ENCODE data around the gene CDH8.

Gene CDH8

DNA sequence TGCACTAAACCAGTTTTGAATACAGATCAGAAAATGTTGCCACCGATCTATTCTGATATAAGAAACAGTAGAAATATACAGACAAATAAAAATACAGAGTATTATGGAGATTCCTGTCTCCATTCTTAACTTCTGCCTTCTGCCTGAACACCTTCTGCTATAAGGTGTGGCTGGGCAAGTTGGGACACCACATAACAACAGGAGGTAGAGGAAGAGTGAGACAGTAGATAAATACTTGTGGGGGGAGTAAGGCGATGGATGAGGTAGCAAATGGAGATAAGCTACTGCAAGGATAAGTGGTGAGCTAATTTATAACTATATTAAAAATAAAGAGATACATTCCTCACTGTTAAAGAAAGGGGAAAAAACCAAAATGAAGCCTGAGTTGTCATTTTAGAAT is 143.7 kb downstream of the CDH8 start:
- no peak overlapping the region for H3K4me3 Mint-ChIP-seq
- H3K27ac Mint-ChIP-seq: no peak overlapping the region
- DNase-seq (ENCODE audit: low spot score): no peak
- H3K27me3 Mint-ChIP-seq (ENCODE audit: low read depth): no peaks in the 10 kb centered on the region
- no peaks in the 10 kb centered on the region for H3K4me1 Mint-ChIP-seq (ENCODE audit: low read depth)
- no peaks in the 10 kb centered on the region for H3K36me3 Mint-ChIP-seq (ENCODE audit: low read depth)
- H3K9me3 Mint-ChIP-seq: peaks cover 38% of the 10 kb centered on the region

DNA sequence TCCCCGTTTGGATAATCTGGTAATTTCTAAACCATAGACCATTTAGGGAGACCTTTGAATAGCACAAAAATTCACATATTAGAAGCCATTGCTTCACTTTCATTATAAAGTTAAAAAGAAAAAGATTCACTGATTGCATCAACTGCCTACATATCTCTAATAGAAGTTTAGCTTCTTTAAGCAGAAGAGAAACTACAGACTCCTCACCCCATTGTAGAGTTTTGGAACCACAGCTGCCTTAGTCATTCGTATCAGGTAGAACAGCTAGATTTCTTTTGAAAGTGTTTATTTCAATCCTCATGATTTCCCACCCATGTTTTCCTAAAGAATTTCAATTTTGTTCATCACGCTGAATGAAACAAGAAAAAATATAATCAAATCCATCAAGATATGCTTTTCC is 144.8 kb downstream of the CDH8 start:
- H3K36me3 Mint-ChIP-seq (ENCODE audit: low read depth): no peaks in the 10 kb centered on the region
- DNase-seq (ENCODE audit: low spot score): no peak
- peaks cover 46% of the 10 kb centered on the region for H3K9me3 Mint-ChIP-seq
- no peaks in the 10 kb centered on the region for H3K27me3 Mint-ChIP-seq (ENCODE audit: low read depth)
- no peaks in the 10 kb centered on the region for H3K4me1 Mint-ChIP-seq (ENCODE audit: low read depth)
- no peak overlapping the region for H3K27ac Mint-ChIP-seq
- no peak overlapping the region for H3K4me3 Mint-ChIP-seq

DNA sequence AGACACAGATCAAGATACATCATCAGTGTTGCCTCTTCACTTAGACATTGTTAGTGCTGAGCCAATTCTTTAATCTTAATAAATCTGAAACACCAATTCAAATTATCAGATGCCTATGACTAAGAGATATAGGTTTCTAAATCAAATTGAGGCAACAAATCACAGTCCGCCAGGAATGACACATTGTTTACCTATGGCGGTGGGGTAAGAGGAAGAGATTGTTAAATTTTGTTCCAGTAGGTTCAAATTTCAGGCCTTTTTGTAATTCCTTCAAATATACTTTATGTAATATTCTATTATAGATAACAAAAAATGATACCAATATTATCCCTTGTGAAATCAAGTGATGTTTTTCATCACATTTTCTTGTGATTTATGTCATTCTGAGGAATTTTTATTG is 145.9 kb downstream of the CDH8 start:
- Mint-ChIP-seq H3K9me3 (peaks cover 46% of the 10 kb centered on the region), H3K27ac (no peak overlapping the region), H3K27me3 (ENCODE audit: low read depth) (no peaks in the 10 kb centered on the region), H3K4me3 (no peak overlapping the region), H3K4me1 (ENCODE audit: low read depth) (no peaks in the 10 kb centered on the region), H3K36me3 (ENCODE audit: low read depth) (no peaks in the 10 kb centered on the region)
- no peak for DNase-seq (ENCODE audit: low spot score)

DNA sequence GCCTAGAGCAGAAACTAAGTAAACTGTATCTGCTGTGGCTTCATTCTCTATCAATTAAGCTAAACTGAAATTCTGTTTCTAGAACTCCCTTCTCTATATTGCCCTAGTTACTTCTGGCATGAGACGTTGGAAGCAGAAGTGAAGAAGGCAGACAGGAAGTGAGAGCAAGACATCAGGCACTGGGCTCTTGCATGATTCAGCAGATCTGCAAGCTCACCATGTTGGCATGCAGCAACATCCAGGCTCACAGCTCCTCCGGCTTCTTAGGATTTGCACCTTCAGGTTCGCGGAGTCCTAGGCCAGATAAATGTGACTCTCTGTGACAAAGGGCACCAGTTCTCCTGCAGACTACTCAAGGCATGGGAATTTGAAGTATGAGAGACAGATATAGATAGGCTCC is 148.3 kb downstream of the CDH8 start:
- no peak overlapping the region for H3K27ac Mint-ChIP-seq
- H3K4me3 Mint-ChIP-seq: no peak overlapping the region
- no peak for DNase-seq (ENCODE audit: low spot score)
- H3K4me1 Mint-ChIP-seq (ENCODE audit: low read depth): no peaks in the 10 kb centered on the region
- no peaks in the 10 kb centered on the region for H3K27me3 Mint-ChIP-seq (ENCODE audit: low read depth)
- H3K9me3 Mint-ChIP-seq: peaks cover 36% of the 10 kb centered on the region
- no peaks in the 10 kb centered on the region for H3K36me3 Mint-ChIP-seq (ENCODE audit: low read depth)

DNA sequence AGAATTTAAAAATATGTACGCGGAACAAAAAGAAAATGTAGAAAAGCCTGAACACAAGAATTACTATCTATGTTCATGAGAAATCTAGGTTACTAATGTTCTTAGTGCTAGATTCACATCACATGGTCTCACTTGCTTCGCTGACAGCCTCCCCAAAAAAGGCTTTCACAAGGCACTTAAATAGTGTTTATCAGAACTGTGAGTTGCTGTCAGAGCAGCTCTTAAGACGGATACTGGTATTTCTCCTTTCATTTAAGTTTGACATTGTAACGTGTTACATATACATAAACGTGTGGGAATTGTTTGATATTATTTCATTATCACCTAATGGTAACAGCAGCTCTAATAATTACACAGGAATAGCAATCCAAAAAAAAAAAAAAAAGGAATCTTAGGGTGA is 150.9 kb downstream of the CDH8 start:
- Mint-ChIP-seq H3K4me3 (no peak overlapping the region), H3K27ac (no peak overlapping the region), H3K4me1 (ENCODE audit: low read depth) (no peaks in the 10 kb centered on the region), H3K36me3 (ENCODE audit: low read depth) (no peaks in the 10 kb centered on the region), H3K9me3 (peaks cover 51% of the 10 kb centered on the region), H3K27me3 (ENCODE audit: low read depth) (no peaks in the 10 kb centered on the region)
- no peak for DNase-seq (ENCODE audit: low spot score)

DNA sequence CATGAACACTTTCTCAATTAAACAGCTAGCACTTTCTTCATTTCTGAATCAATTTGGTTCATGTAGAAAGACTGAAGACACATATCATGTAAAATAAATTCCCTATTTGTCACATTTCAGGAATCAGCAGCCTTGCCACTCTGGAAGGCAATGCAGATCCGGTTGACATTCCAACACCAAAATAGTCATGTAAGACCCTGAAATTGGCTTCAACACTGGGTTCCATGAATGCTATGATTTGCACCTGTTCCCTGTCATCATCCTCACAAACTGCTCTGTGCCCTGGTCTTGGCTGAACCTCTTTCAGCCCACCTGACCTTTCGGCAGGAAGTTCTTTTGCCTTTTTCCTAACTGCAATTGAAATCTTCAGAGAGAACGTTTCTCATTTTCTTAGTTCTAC is 156.9 kb downstream of the CDH8 start:
- H3K4me1 Mint-ChIP-seq (ENCODE audit: low read depth): no peaks in the 10 kb centered on the region
- DNase-seq (ENCODE audit: low spot score): no peak
- no peaks in the 10 kb centered on the region for H3K36me3 Mint-ChIP-seq (ENCODE audit: low read depth)
- H3K4me3 Mint-ChIP-seq: no peak overlapping the region
- H3K27ac Mint-ChIP-seq: no peak overlapping the region
- H3K27me3 Mint-ChIP-seq (ENCODE audit: low read depth): no peaks in the 10 kb centered on the region
- peaks cover 50% of the 10 kb centered on the region for H3K9me3 Mint-ChIP-seq

DNA sequence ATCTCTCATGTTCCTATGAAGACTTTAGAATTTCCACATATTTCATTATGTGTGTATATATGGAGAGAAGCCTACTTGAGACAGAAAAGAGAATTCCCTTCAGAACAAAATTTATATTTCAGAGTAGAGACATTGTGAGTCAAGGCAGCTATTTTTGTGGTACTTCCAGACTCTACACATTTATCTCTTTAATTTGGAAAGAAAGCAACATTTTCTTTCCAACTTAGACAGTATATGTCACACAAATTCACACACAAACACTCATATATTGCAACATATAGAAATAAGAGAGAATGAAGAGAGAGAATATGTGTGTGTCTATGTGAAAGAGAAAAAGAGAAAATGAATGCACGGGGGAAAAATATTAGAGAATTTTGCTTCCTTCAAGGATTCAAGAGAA is 158.8 kb downstream of the CDH8 start:
- H3K4me1 Mint-ChIP-seq (ENCODE audit: low read depth): no peaks in the 10 kb centered on the region
- no peak overlapping the region for H3K4me3 Mint-ChIP-seq
- no peak for DNase-seq (ENCODE audit: low spot score)
- H3K36me3 Mint-ChIP-seq (ENCODE audit: low read depth): no peaks in the 10 kb centered on the region
- H3K27me3 Mint-ChIP-seq (ENCODE audit: low read depth): no peaks in the 10 kb centered on the region
- peaks cover 42% of the 10 kb centered on the region for H3K9me3 Mint-ChIP-seq
- no peak overlapping the region for H3K27ac Mint-ChIP-seq

DNA sequence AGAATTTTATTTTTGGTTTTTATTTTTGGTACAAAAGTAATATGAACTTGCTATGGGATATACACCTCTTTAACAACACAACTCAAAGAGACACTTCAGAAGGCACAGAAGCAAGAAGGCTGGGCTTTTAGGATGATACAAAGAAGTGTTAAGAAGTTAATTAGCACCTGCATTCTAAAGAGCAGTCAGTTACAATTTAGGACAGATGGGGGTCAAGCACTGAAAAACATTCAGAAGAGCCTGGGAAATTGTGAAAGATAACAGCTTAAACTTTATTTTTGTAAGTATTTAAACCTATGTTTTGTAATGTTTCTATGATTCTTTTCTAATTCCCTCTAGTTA is 163.5 kb downstream of the CDH8 start:
- H3K36me3 Mint-ChIP-seq (ENCODE audit: low read depth): no peaks in the 10 kb centered on the region
- no peak overlapping the region for H3K4me3 Mint-ChIP-seq
- no peak for DNase-seq (ENCODE audit: low spot score)
- H3K9me3 Mint-ChIP-seq: peaks cover 34% of the 10 kb centered on the region
- H3K4me1 Mint-ChIP-seq (ENCODE audit: low read depth): no peaks in the 10 kb centered on the region
- H3K27me3 Mint-ChIP-seq (ENCODE audit: low read depth): no peaks in the 10 kb centered on the region
- no peak overlapping the region for H3K27ac Mint-ChIP-seq

DNA sequence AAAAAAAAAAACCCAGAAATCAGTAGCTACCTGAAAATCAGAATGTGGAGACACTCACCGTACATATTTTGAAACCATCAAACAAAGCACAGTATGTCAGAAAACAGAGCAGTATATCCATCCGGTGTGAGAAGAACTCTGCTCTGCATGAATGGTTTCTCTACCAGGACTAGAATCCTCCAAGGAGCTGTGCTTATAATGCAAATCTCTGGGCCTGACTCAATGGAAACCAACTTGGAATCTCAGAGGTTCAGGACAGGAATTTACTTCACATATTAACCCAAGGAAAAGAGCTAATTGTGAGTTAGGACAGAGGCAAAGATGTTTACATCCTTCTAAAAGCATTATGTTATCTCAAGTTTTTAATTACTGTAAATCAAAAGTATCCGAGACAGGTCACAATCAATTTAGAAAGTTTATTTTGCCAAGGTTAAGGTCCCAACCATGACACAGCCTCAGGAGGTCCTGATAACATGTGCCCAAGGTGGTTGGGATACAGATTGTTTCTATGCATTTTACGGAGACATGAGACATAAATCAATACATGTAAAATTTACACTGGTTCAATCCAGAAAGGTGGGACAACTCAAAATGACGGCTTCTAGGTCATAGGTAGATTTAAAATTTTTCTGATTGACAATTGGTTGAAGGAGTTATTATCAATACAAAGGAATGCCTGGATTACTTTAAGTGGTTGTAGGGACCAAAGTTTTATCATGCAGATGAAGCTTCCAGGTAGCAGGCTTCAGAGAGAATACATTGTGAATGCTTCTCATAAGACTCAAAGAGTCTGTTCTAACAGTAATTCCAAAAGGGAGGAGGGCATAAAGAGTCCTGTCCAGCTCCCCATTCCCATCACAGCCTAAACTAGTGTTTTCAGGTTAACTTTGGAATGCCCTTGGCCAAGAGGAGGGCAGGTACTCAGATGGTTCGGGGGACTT is 164.1 kb downstream of the CDH8 start:
- Mint-ChIP-seq H3K4me3 (no peak overlapping the region), H3K27me3 (ENCODE audit: low read depth) (no peaks in the 10 kb centered on the region), H3K27ac (no peak overlapping the region), H3K36me3 (ENCODE audit: low read depth) (no peaks in the 10 kb centered on the region), H3K4me1 (ENCODE audit: low read depth) (no peaks in the 10 kb centered on the region), H3K9me3 (peaks cover 36% of the 10 kb centered on the region)
- no peak for DNase-seq (ENCODE audit: low spot score)

DNA sequence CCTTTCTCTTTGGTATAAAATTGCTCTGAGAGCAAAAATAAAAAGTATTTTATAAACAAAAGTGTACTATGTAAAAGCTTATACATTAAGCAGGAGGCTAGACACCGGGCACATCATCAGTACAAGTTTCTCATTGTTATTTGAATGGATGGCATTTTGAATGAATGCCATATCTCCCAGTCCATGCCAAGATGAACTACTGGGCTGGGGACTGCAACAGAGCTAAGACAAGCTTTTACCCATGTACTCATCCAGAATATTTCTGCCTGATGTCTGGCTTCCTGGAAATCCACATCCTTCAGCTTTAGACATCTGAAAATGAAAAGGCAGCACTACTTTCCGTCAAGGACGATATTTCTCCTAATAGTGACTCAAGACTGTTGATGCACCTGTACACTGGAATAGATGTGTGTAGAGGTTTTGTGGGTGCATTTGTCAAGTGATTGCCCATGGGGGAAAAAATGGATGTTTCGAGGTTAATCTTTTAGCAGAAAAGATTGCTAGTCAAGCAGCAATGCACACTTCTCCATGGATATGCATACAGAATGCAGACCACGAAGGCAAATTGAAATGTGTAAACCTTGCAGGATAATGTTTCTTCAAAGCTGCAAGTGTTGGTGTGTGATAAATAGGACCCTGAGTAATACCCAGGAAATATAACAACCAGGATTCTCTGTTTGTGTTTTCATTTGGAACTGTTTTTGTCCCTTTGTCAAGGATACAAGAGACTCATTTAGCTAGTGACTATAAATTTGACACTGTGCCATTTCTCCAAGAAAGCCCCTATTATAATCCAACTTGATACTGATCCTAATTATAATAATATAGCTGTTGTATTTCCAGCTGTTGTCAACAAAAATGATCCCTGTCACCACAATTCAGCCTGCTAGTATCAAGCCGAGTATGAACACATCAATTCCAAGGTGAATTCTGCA is 173.8 kb downstream of the CDH8 start:
- no peaks in the 10 kb centered on the region for H3K4me1 Mint-ChIP-seq (ENCODE audit: low read depth)
- H3K4me3 Mint-ChIP-seq: no peak overlapping the region
- no peak overlapping the region for H3K27ac Mint-ChIP-seq
- no peaks in the 10 kb centered on the region for H3K36me3 Mint-ChIP-seq (ENCODE audit: low read depth)
- peaks cover 35% of the 10 kb centered on the region for H3K9me3 Mint-ChIP-seq
- no peak for DNase-seq (ENCODE audit: low spot score)
- no peaks in the 10 kb centered on the region for H3K27me3 Mint-ChIP-seq (ENCODE audit: low read depth)

DNA sequence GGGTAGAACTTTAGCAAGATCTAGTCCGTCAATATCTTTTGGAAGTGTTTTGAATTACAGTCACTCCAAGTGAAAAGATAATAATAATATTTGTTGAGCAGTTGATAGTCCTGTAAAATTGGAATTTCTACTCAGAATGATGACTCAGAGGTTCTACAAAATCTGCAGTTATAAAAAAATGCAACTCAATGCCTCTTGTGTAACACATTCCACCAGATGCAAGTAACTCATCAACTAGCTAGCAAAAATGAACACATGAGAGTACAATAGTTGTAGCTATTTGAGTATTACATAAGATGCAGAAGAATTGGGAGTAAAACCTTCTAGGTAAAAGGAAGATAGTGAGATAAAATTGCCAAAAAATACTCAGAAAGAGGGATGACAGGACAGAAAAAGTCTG is 177.2 kb downstream of the CDH8 start:
- H3K9me3 Mint-ChIP-seq: peaks cover 44% of the 10 kb centered on the region
- H3K4me1 Mint-ChIP-seq (ENCODE audit: low read depth): no peaks in the 10 kb centered on the region
- H3K4me3 Mint-ChIP-seq: no peak overlapping the region
- no peak overlapping the region for H3K27ac Mint-ChIP-seq
- H3K27me3 Mint-ChIP-seq (ENCODE audit: low read depth): no peaks in the 10 kb centered on the region
- H3K36me3 Mint-ChIP-seq (ENCODE audit: low read depth): no peaks in the 10 kb centered on the region
- no peak for DNase-seq (ENCODE audit: low spot score)

DNA sequence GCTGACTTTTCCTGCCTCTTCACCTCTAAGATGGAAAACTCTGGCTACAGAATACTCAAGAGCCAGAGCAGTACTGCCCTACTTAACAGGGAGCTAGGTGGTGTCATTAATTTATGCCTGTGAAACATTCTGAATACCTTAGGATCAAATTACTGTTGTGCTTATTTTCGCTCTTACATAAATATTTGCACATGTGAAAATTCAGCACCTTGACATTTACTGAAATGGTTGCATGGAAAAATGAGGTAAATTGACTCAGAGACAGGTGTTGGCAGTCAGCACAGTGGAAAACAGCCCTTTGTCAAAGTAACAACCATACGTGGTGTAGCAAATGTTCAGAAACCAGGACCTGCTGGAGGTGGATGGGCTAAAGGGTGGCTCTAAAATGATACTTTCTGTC is 193.6 kb downstream of the CDH8 start:
- Mint-ChIP-seq H3K4me3 (no peak overlapping the region), H3K4me1 (ENCODE audit: low read depth) (no peaks in the 10 kb centered on the region), H3K27me3 (ENCODE audit: low read depth) (no peaks in the 10 kb centered on the region), H3K36me3 (ENCODE audit: low read depth) (no peaks in the 10 kb centered on the region), H3K27ac (no peak overlapping the region), H3K9me3 (peaks cover 35% of the 10 kb centered on the region)
- DNase-seq (ENCODE audit: low spot score): no peak

DNA sequence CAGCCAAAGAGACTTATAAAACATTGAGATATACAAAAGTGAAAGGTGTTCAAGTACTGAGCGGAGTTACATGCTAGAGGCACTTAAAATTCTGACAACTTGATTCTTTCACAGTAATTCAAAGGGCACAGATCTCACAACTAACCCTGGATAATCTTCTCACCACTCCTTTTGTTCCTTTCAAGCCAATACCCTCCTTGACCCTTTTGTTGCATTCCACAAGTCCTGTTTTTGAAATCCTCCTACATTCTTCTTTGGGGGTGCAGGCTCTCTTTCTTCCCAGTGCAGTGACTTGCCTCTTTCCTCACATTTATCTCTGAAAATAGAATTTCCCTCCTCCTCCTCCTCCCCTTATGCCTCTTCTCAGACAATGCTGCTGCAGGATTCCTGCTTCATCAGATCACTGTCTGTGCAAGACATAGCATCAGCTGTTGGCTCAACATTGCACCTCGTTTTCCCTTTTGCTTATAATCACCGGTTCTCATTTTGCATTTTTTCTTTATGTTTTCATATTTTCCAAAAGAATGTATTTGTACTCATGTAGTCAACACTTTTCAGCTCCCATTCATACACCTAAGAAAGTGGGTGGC is 199.3 kb downstream of the CDH8 start:
- Mint-ChIP-seq H3K4me1 (ENCODE audit: low read depth) (no peaks in the 10 kb centered on the region), H3K9me3 (peaks cover 53% of the 10 kb centered on the region), H3K27ac (no peak overlapping the region), H3K36me3 (ENCODE audit: low read depth) (no peaks in the 10 kb centered on the region), H3K27me3 (ENCODE audit: low read depth) (no peaks in the 10 kb centered on the region), H3K4me3 (no peak overlapping the region)
- no peak for DNase-seq (ENCODE audit: low spot score)

DNA sequence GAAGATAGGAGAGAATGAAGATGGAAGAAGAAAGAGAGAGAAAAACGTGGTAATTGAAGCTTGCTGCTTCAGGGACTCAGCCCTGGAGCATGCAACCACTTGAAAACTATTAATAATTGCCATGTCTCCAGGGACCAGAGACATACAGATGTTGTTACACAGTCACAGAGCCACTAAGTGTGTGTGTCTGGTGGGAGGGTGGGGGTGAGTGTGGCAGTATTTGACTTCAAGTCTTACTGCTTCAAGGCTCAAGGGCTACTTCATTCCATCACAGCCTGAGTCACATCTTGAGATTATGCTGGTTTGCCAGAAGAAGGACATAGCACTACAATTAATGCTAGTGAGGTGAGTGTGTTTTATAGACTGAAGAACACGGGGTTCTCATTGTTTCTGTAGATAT is 202.2 kb downstream of the CDH8 start:
- no peaks in the 10 kb centered on the region for H3K36me3 Mint-ChIP-seq (ENCODE audit: low read depth)

More for the DNA sequence above, 202.2 kb downstream of the CDH8 start:
- no peaks in the 10 kb centered on the region for H3K4me1 Mint-ChIP-seq (ENCODE audit: low read depth)
- DNase-seq (ENCODE audit: low spot score): no peak
- no peaks in the 10 kb centered on the region for H3K27me3 Mint-ChIP-seq (ENCODE audit: low read depth)
- peaks cover 63% of the 10 kb centered on the region for H3K9me3 Mint-ChIP-seq
- H3K27ac Mint-ChIP-seq: no peak overlapping the region
- no peak overlapping the region for H3K4me3 Mint-ChIP-seq
